HEK293T (cell line): ENCODE results near the gene RRH.

Experiments used
- ELF4 ChIP-seq: fragments of 450-650 bp; IDR thresholded peaks from 2 replicates; pipeline ENCODE4 v1.6.1; 2017; ENCODE audit warnings: antibody characterized with exemption
- FOXK2 ChIP-seq: fragments of 450-650 bp; IDR thresholded peaks from 2 replicates; pipeline ENCODE4 v1.6.1; 2016; ENCODE audit warnings: mild to moderate bottlenecking
- L3MBTL2 ChIP-seq: fragments of 450-650 bp; conservative IDR thresholded peaks from 2 replicates; pipeline ENCODE4 v1.6.1; 2016; ENCODE audit warnings: mild to moderate bottlenecking
- NFRKB ChIP-seq: fragments of 450-650 bp; IDR thresholded peaks from 2 replicates; pipeline ENCODE4 v1.6.1; 2016; ENCODE audit warnings: mild to moderate bottlenecking, moderate library complexity
- PKNOX1 ChIP-seq: fragments of 450-650 bp; IDR thresholded peaks from 2 replicates; pipeline ENCODE4 v1.6.1; 2016

GRCh38 chr4:109816082-109816442 is 11.7 kb upstream of the RRH start:
- TF ChIP-seq NFRKB, result no peak
- TF ChIP-seq PKNOX1, result no peak
- TF ChIP-seq ELF4, result no peak
- no peak for TF ChIP-seq FOXK2
- no peak for TF ChIP-seq L3MBTL2
